Measurements from ENCODE around the gene LMLN. TPM values are rescaled to one million over a fixed set of nuclear protein-coding genes. Genes with fewer than 3 reads are reported as not detected.
"Not testable (repeated sequence)": the region's sequence is repeated elsewhere in the genome, so short reads cannot be mapped to it uniquely, and the experiment has no call there.

The LMLN gene
- total RNA-seq, 4 donors from 2014 or later = 9.8 to 12.5 (median 10.9) TPM

- intact Hi-C loops (cut with DNase I) = no loop called here
- H3K27me3 ChIP-seq = peaks cover 23% of the 10 kb centered on the region
- H3K4me1 ChIP-seq = peaks cover 9 to 14% of the 10 kb centered on the region in 2 donors
- no peaks in the 10 kb centered on the region for H3K36me3 ChIP-seq
- H3K9me3 ChIP-seq = no peaks in the 10 kb centered on the region
- no peak overlapping the region for H3K27ac ChIP-seq
- DNase-seq = no peak
- 13 to 36% methylated on average over 10 to 26 of the region's 47 CpGs for WGBS, 2 donors
- TF ChIP-seq POLR2A (IDR thresholded peaks at IDR 0.05) (no peak), CTCF (IDR thresholded peaks at IDR 0.05) (no peak)
- peak overlapping the region in 1 of 3 donors; percentile 12 for H3K4me3 ChIP-seq (replicated peaks in 1 of 3)
Measured at GRCh38 chr3:198079771-198080520, 119.9 kb downstream of the LMLN start.

GRCh38 chr3:198080521-198081384 lies 120.7 kb downstream of the LMLN start:
- intact Hi-C loops (cut with DNase I) = no loop called here
- Histone ChIP-seq H3K27me3 (peaks cover 23% of the 10 kb centered on the region), H3K27ac (no peak overlapping the region), H3K36me3 (no peaks in the 10 kb centered on the region), H3K9me3 (no peaks in the 10 kb centered on the region), H3K4me3 (replicated peaks in 1 of 3) (peak overlapping the region in 1 of 3 donors; percentile 12), H3K4me1 (peaks cover 9 to 14% of the 10 kb centered on the region in 2 donors)
- WGBS, 2 donors = 0 to 5% methylated on average over 10 to 23 of the region's 86 CpGs
- TF ChIP-seq POLR2A (IDR thresholded peaks at IDR 0.05) (no peak), CTCF (IDR thresholded peaks at IDR 0.05) (peak in 5 of 6 experiments; percentile 14 to 80 (median 68))
- DNase-seq = peak; percentile 60 to 65

- TF ChIP-seq POLR2A (IDR thresholded peaks at IDR 0.05) = no peak
- TF ChIP-seq CTCF (IDR thresholded peaks at IDR 0.05) = no peak
- no peaks in the 10 kb centered on the region for H3K9me3 ChIP-seq
- WGBS, 2 donors = 14 to 36% methylated on average over 1 to 6 of the region's 33 CpGs
- H3K27ac ChIP-seq = no peak overlapping the region
- H3K27me3 ChIP-seq = peaks cover 23% of the 10 kb centered on the region
- no peak overlapping the region for H3K4me3 ChIP-seq (replicated peaks in 1 of 3)
- no peak for DNase-seq
- intact Hi-C loops (cut with DNase I) = no loop called here
- no peaks in the 10 kb centered on the region for H3K36me3 ChIP-seq
- H3K4me1 ChIP-seq = peaks cover 9 to 14% of the 10 kb centered on the region in 2 donors
Measured at GRCh38 chr3:198081421-198081844, 121.4 kb downstream of the LMLN start.

- WGBS, 2 donors = 97 to 98% methylated on average over 4 of the region's 4 CpGs
Measured at GRCh38 chr3:198082226-198082625, 122.2 kb downstream of the LMLN start.

GRCh38 chr3:198088421-198088955 lies 128.5 kb downstream of the LMLN start:
- WGBS, 2 donors = 65 to 85% methylated on average over 3 of the region's 3 CpGs
- intact Hi-C loops (cut with DNase I) = no loop called here
- TF ChIP-seq POLR2A (IDR thresholded peaks at IDR 0.05) (no peak), CTCF (IDR thresholded peaks at IDR 0.05) (no peak)
- no peaks in the 10 kb centered on the region for H3K4me1 ChIP-seq
- no peaks in the 10 kb centered on the region for H3K36me3 ChIP-seq
- no peak overlapping the region for H3K27ac ChIP-seq
- no peak overlapping the region for H3K4me3 ChIP-seq (replicated peaks in 1 of 3)
- no peak for DNase-seq
- H3K27me3 ChIP-seq = no peaks in the 10 kb centered on the region
- no peaks in the 10 kb centered on the region for H3K9me3 ChIP-seq

More at GRCh38 chr3:198082226-198082625, 122.2 kb downstream of the LMLN start:
- Histone ChIP-seq H3K4me1 (peaks cover 9 to 14% of the 10 kb centered on the region in 2 donors), H3K27me3 (peaks cover 23% of the 10 kb centered on the region)
- H3K4me3 ChIP-seq (replicated peaks in 1 of 3); DNase-seq; H3K27ac ChIP-seq; intact Hi-C loops (cut with DNase I); H3K36me3 ChIP-seq; H3K9me3 ChIP-seq: not testable (repeated sequence)
